Breast epithelium (tissue), 4 donors: ENCODE results near the gene ANKS1B. TPM values are rescaled to one million over a fixed set of nuclear protein-coding genes. Genes with fewer than 3 reads are reported as not detected.

ENCODE experiments used
- DNase-seq, 2 donors: peaks; one replicate each; pipeline ENCODE4 v3.0.0-alpha.2; 2019; ENCODE audit warnings: low spot score in 2 of 2
- H3K27ac ChIP-seq, 2 donors: fragments of 200-600 bp; sonication (generic) in 1 of 2; one replicate each; pipeline ENCODE4 v1.5.1; 2016 to 2019; ENCODE audit warnings: mild to moderate bottlenecking in 1 of 2
- H3K27me3 ChIP-seq, 2 donors: fragments of 200-600 bp; sonication (generic) in 1 of 2; one replicate each; pipeline versions ENCODE4 v1.5.1 to v1.6.0; 2017 to 2019; ENCODE audit warnings: control low read depth in 1 of 2, mild to moderate bottlenecking in 1 of 2
- H3K36me3 ChIP-seq: fragments of 200-600 bp; one replicate; pipeline ENCODE4 v1.5.1; 2019
- H3K4me1 ChIP-seq, 2 donors: fragments of 200-600 bp; sonication (generic); one replicate each; pipeline ENCODE4 v1.5.1; 2016 to 2019; ENCODE audit warnings: control low read depth in 1 of 2
- H3K4me3 ChIP-seq, 3 donors: fragments of 200-600 bp; sonication (generic); 1 replicate in 2 of 3; 2 replicates in 1 of 3; pipeline ENCODE4 v1.5.1; 2016 to 2019; ENCODE audit warnings: mild to moderate bottlenecking in 3 of 3, moderate library complexity in 2 of 3
- H3K9me3 ChIP-seq, 2 donors: fragments of 200-600 bp; sonication (generic) in 1 of 2; one replicate each; pipeline ENCODE4 v1.5.1; 2016 to 2019; ENCODE audit warnings: control low read depth in 1 of 2
- POLR2A ChIP-seq: fragments of 450-650 bp; IDR thresholded peaks from one replicate; pipeline ENCODE4 v1.6.1; 2016; ENCODE audit warnings: antibody characterized with exemption, mild to moderate bottlenecking, moderate library complexity
- POLR2AphosphoS5 ChIP-seq, 3 donors: sonication (generic); formaldehyde crosslinking; IDR thresholded peaks; one replicate each; pipeline ENCODE4 v1.6.1; 2017; ENCODE audit warnings: antibody characterized with exemption in 3 of 3
- intact Hi-C: fragments of 100-400 bp; cut with DNase I; formaldehyde crosslinking; loops from one replicate; pipeline ENCODE4 v1.15.1; 2023; ENCODE audit warnings: low total_unique reads
- total RNA-seq, 3 donors: library from RNA; depleted of rRNA; stranded (reverse); fragments of >200 nt; gene quantifications; one replicate each; pipeline ENCODE4 v1.1.0, GENCODE V29; 2016
- TF ChIP-seq, protein P1 (sequence below), 3 donors: fragments of 450-650 bp; IDR thresholded peaks; one replicate each; pipeline ENCODE4 v1.5.1; 2016 to 2017; ENCODE audit warnings: antibody characterized with exemption in 3 of 3, mild to moderate bottlenecking in 3 of 3, moderate library complexity in 3 of 3

The ANKS1B gene
- total RNA-seq, 3 donors from 2014 or later, result 16.6 to 115 (median 32.4) TPM

DNA sequence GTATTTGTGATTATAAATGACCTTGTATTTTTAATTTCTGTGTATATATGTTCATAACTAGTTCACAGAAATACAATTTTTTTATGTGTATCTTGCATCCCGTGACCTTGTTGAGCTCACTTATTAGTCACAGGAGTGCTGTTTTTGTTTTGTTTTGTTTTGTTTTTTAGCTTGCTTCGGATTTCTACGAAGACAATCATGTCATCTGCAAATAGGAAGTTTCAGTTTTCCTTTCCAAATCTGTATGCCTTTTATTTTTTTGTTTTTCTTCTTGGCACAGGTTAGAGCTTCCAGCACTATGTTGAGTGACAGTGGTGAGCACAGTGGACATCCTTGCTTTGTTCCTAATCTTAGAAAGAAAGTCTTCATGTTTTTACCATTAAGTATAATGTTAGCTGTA, 566.4 kb downstream of the ANKS1B start:
- intact Hi-C loops, result no loop called here
- H3K27ac ChIP-seq, result no peak overlapping the region
- H3K36me3 ChIP-seq, result no peaks in the 10 kb centered on the region
- no peaks in the 10 kb centered on the region for H3K4me1 ChIP-seq
- DNase-seq, result no peak
- peaks cover 0 to 9% of the 10 kb centered on the region in 2 donors for H3K9me3 ChIP-seq
- H3K27me3 ChIP-seq, result no peaks in the 10 kb centered on the region
- TF ChIP-seq, protein P1, sequence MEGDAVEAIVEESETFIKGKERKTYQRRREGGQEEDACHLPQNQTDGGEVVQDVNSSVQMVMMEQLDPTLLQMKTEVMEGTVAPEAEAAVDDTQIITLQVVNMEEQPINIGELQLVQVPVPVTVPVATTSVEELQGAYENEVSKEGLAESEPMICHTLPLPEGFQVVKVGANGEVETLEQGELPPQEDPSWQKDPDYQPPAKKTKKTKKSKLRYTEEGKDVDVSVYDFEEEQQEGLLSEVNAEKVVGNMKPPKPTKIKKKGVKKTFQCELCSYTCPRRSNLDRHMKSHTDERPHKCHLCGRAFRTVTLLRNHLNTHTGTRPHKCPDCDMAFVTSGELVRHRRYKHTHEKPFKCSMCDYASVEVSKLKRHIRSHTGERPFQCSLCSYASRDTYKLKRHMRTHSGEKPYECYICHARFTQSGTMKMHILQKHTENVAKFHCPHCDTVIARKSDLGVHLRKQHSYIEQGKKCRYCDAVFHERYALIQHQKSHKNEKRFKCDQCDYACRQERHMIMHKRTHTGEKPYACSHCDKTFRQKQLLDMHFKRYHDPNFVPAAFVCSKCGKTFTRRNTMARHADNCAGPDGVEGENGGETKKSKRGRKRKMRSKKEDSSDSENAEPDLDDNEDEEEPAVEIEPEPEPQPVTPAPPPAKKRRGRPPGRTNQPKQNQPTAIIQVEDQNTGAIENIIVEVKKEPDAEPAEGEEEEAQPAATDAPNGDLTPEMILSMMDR (IDR thresholded peaks at IDR 0.05), result no peak
- no peak for TF ChIP-seq POLR2AphosphoS5 (IDR thresholded peaks at IDR 0.05)
- TF ChIP-seq POLR2A, result no peak
- H3K4me3 ChIP-seq, result no peak overlapping the region

DNA sequence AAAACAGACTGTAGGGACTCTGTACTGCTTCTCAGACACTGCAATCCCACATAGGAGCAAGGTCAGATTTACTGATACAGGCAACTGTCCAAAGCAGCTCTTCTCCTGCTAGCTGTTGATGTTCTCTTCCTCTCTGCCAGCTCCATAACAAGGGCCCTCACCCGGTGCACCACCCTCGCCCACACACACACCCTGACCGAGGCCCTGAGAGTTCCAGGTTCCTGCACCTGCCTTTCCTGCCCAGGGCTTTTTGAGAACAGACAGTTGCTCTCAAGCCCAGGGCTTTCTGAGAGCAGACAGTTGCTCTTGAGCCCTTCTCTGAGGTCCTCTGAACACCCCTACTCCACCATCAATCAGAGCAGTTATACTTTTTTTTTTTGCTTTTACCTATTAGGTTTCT, 571.0 kb downstream of the ANKS1B start:
- Histone ChIP-seq H3K4me3 (no peak overlapping the region), H3K36me3 (no peaks in the 10 kb centered on the region), H3K27me3 (no peaks in the 10 kb centered on the region), H3K27ac (no peak overlapping the region), H3K9me3 (peaks cover 5 to 18% of the 10 kb centered on the region in 2 donors), H3K4me1 (no peaks in the 10 kb centered on the region)
- DNase-seq, result no peak
- intact Hi-C loops, result loop anchor here (5.0 kb wide), 1 partner anchor 1254 kb away; no protein-coding TSS in a partner anchor
- TF ChIP-seq POLR2AphosphoS5 (IDR thresholded peaks at IDR 0.05), result no peak
- no peak for TF ChIP-seq POLR2A
- TF ChIP-seq, protein P1 (IDR thresholded peaks at IDR 0.05), result no peak

DNA sequence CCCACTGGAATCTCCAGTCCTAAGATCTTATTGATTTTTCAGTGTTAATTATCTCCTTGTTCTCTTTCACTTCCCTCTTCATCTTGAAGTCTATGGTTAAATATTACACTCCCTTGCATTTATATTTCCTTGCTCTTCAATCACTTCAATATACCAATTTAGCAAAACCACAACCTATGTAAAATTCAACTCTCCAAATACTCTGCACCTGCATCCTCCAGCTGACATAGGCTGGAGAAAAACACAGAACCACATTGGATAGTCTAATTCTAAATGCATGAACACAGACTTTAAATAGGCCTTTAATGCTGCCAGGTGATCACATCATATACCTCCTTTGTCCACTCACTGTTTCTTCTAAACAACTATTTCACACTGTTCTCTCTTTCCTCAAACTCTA, 591.0 kb downstream of the ANKS1B start:
- no peaks in the 10 kb centered on the region for H3K9me3 ChIP-seq
- no peak overlapping the region for H3K4me3 ChIP-seq
- no peak for DNase-seq
- no peaks in the 10 kb centered on the region for H3K36me3 ChIP-seq
- TF ChIP-seq, protein P1 (IDR thresholded peaks at IDR 0.05), result no peak
- TF ChIP-seq POLR2AphosphoS5 (IDR thresholded peaks at IDR 0.05), result no peak
- intact Hi-C loops, result no loop called here
- no peak overlapping the region for H3K27ac ChIP-seq
- no peaks in the 10 kb centered on the region for H3K27me3 ChIP-seq
- no peaks in the 10 kb centered on the region for H3K4me1 ChIP-seq

DNA sequence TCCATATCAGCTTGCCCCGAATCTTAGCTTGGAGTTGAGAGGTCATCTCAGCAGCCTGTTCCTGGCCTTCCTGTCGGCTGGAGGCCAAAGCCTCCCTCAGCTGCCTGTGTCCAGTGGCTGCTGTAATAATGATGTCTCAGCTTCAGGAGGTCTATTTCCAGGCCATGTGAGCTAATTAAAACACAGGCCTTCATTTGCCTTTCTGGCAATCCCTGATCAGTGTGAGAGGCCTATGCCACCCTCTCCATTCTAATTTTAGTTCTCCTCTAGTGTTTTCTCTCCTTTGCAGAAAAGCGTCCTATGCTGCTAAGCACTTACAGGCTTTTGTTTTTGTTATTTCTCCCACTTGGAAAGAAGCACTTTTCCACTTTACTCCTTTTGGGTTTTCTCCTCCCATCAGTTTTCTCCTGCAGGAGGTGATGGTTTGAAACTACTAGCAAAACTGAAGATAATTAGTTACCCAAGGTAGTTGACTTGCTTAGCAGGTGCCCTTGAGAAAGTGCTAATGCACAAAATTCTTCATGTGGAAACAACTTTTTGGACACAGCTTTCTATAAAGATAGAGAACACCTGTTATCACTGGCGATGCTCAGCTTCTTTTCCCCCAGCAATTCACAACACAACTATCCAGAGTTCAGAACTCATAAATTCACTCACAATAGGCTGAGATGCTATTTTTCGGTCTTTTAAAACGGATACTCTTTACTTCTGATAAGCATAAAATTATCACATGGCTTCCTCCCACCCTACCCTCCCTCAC, 592.5 kb downstream of the ANKS1B start:
- DNase-seq, result no peak
- TF ChIP-seq POLR2A, result no peak
- TF ChIP-seq, protein P1 (IDR thresholded peaks at IDR 0.05), result no peak
- no peak for TF ChIP-seq POLR2AphosphoS5 (IDR thresholded peaks at IDR 0.05)
- no peak overlapping the region for H3K27ac ChIP-seq
- intact Hi-C loops, result no loop called here
- H3K27me3 ChIP-seq, result no peaks in the 10 kb centered on the region
- no peaks in the 10 kb centered on the region for H3K4me1 ChIP-seq
- H3K4me3 ChIP-seq, result no peak overlapping the region
- no peaks in the 10 kb centered on the region for H3K9me3 ChIP-seq
- H3K36me3 ChIP-seq, result no peaks in the 10 kb centered on the region

DNA sequence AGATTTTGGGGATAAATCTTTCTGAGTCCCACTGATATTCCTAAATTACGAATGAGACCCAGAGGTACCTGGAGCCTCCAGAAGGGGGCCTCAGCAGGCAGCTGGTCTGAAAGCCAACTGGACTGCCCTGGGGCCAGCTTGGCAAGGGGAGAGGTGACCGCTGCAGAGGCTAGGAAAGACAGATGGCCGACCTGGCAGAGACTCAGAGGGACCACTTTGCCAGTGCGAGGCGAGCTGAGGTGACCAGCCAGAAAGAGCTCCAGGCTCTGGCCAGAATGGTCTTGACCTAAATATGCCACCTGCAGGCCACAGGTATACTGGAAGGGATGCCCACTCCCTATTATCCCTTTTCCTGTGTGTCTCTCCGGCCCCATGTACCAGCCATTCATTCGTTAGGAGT, 594.0 kb downstream of the ANKS1B start:
- H3K36me3 ChIP-seq, result no peaks in the 10 kb centered on the region
- no peak overlapping the region for H3K27ac ChIP-seq
- intact Hi-C loops, result no loop called here
- no peaks in the 10 kb centered on the region for H3K4me1 ChIP-seq
- no peak for DNase-seq
- no peaks in the 10 kb centered on the region for H3K9me3 ChIP-seq
- TF ChIP-seq POLR2AphosphoS5 (IDR thresholded peaks at IDR 0.05) (no peak), POLR2A (no peak)
- TF ChIP-seq, protein P1 (IDR thresholded peaks at IDR 0.05), result no peak
- H3K4me3 ChIP-seq, result no peak overlapping the region
- no peaks in the 10 kb centered on the region for H3K27me3 ChIP-seq
